GM21825 (cell line): ENCODE results near the gene DAZAP1.
"Not testable (repeated sequence)": the region's sequence is repeated elsewhere in the genome, so short reads cannot be mapped to it uniquely, and the experiment has no call there.

ENCODE experiments used
- ATAC-seq: cut with Tn5 transposase; IDR thresholded peaks from one replicate; pipeline ENCODE4 v1.9.1; 2021; ENCODE audit warnings: mild to moderate bottlenecking, moderate library complexity; ENCODE audit not compliant: unreplicated experiment

DAZAP1 gene

GRCh38 chr19:1439525-1440417 lies 32.4 kb downstream of the DAZAP1 start:
- ATAC-seq: not testable (repeated sequence)

GRCh38 chr19:1440418-1440801 lies 33.0 kb downstream of the DAZAP1 start:
- no peak for ATAC-seq

GRCh38 chr19:1441022-1441426 lies 33.6 kb downstream of the DAZAP1 start:
- ATAC-seq: no peak

DNA sequence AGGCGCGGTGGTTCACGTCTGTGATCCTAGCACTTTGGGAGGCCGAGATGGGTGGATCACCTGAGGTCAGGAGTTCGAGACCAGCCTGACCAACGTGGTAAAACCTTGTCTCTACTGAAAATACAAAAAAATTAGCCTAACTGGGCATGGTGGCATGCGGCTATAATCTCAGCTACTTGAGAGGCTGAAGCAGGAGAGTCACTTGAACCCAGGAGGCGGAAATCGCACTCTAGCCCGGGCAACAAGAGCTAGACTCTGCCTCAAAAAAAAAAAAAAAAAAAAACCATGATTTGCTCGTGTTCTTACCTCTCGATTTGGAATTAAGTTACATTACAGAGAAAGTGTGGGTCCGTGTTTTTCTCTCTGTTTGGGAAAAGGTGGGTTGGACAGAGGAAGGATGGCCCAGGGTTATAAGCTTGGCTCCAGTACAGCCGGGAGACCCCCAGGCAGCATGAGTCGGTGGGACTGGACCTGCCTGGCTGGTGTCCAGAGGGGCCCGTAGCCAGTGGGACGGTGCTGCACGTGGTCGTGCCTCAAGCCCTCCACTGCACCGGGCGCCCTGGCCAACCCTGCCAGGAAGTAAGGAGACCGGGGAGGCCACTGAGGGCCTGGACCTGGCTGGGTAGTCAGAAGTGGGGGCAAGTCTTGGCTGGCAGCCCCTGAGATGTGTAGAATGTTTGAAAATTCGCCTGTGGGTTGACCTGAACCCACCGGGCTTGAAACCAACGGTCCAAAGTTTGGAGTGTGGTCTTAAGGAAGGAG lies 34.5 kb downstream of the DAZAP1 start:
- ATAC-seq: no peak

DNA sequence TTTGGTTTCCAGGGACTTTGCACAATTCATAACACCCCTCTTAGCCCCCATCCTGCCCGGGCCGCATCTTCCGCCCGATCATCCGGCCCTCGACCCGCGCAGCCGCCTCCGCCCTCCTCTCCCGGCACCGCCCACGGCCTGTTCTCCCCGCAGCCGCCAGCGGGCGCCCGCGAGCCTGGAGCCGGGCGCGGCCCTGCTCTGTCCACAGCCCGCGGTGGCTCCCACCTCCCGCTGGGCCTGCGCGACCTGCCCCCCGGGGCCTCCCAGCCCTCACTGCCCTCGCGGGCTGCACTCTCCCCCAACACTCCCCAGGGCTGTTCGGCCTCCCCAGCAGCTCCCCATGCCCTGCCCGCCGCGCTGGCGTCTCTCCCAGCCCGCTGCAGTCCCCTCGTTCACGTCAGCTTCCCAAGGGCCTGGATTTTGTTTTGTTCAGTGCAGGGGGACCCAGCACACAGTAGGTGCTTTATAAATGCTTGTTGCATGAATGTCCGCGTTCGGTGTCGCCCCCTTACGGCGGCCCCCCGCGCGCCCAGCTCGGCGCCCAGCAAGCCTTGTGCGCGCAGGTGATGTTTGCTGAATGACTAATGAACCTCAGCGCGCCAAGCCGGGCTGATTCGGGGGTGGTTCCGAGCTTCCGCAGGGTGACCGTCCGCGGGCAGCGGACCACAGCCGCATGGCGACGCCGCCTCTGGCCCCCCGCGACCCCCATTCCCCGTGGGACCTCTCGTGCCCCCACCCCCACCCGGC lies 38.0 kb downstream of the DAZAP1 start:
- peak; percentile 73 for ATAC-seq

- ATAC-seq: no peak
Observed at GRCh38 chr19:1445932-1446712, 38.7 kb downstream of the DAZAP1 start.

DNA sequence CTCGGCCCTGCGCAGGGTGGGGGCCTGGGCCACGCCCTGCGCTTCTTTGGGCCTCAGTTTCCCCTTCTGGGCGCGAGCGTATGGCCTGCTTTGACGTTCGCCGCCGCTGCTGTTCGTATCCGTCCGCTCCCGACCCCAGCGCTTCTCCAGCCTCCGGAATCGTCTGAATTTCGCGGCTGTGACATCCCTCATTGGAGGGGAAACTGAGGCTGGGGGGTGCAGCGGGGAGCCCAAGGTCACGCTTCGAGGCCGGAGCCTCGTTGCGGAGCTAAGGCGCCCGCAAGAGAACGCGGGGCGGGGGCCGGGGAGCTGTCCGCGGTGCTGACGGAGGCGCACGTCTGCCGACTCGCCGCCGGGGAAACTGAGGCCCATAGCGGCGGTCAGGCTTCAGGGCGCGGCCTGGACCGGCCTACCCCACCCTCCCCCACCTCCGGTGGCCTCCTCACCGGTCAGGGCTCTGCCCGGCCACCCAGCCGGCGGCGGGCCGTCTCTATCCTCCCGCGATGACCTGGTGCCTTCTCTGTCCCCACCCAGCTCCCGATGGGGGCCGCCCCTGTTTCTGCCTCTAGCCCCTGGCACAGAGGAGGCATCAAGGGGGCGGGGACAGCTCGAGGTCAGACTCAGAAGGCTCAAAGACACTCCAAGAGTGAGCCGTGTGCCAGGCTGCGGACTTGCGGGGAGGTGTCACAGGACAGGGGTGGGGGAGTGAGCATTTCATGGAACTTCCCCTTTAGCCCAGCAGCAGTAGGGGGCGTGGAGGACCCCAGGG lies 39.5 kb downstream of the DAZAP1 start:
- no peak for ATAC-seq

DNA sequence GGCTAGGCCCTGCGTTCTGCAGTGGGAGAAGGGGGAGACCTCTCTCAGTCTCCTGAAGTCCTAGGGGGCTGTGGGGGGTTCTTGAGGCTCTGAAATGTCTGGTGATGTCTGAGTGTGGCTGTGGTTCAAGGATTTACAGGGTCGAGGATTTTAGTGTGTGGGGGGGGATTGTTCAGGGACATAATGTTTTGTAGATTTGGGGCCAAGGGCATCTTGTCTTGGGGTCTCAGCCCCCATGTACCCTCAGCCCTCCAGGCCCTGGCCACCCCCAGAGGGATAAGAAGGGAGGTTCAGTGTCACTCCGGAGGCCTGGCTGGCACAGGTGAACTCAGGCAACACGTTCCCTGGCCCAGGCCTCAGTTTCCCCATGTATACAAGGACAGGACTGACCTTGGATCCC lies 40.1 kb downstream of the DAZAP1 start:
- no peak for ATAC-seq

GRCh38 chr19:1447944-1448343 lies 40.6 kb downstream of the DAZAP1 start:
- no peak for ATAC-seq

DNA sequence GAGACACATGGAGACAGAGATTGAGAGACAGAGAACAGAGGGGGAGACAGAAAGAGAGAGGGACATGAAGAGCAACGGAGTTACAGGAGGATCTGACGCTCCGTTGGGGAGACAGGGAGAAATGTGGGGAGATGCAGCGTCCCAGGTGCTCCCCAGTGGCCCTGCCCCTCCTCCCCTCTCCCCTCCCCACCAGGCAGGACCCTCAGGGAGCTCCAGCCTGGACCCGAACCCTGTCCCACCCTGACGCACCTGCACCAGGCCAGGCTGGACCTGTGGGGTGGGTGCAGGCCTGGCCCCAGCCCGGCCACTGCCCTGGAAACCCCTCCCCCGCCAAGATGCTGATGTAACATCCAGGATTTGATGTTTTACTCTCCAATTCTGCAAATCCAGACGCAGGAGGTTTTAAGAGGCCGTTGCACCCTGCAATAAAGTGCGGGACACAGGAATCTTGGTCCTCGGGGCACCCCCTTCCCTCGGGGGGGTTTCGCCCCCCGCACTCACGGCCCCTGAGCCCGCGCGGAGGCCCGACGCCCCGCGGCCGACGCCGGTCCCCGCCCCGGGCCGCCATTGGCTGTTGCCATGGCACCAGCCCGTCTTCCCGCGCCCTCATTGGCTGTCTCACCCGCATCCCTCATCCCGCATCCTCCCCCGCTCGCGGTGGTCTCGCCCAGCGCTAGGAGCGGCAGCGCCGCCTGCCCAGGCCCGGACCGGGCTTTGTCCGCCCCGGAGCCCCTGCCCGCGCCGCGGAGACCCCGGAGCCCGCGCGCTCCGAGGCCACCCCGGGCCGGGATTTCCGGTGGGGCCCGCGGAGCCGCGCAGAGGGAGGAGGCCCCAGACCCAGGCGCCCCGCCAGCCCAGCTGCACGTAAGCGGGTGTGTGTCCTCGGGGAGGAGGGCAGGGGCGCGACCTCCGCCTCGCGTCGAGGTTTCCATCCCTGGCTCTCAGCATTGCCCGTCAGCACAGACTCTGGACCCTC lies 42.4 kb downstream of the DAZAP1 start, which contains the start of gene APC2:
Gene APC2, plus strand, starts transcription at position 655 of the 976 bp plus-strand sequence. CDS start 2,881 bp downstream, outside the sequence.
- ATAC-seq: no peak

DNA sequence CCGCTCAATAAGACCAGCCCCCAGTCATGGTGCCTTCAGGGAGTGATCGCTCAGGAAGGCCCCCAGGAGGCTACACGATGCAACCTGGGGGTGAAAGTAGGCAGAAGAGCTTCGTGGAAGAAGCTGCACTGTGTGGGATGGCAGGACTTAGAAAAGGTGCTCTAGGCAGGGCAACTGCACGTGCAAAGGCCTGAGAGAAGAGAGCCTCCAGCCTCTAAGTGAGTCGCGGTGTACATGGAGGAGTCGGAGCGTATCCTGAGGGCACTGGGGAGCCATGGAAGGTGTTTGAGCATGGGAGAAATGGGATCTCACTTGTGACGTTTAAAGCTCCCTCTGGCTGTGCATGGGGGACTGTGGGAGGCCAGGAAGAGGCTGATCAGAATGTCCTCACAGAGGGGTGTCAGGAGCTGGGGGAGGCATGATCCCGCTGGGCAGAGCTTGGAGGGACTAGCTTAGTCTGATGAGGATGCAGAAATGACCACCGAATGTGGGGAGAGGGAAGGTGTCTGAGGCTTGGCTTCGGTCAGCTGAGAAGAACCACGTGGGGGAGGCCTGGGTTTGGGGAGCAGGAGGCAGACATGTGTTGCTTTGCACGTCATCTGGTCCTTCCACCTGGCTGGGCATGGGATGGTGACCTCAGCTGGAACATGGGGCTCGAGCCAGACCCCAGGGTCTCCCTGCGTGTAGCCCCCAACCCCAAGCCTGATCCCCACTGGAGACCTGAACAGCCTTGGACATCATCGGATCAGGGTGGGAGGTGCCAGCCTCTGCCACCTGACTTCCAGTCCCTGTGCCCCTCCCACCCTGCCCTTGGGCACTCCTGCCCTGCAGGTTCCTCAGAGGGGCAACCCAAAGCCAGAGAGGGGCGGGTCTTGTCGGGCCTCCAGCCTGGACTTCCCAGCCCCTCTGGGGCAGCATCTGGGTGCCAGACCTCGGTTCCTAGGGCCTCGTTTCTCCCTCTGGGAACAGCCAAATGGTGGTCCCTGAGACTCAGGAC lies 43.6 kb downstream of the DAZAP1 start:
- no peak for ATAC-seq

- ATAC-seq: no peak
Observed at GRCh38 chr19:1451916-1452801, 44.8 kb downstream of the DAZAP1 start.

DNA sequence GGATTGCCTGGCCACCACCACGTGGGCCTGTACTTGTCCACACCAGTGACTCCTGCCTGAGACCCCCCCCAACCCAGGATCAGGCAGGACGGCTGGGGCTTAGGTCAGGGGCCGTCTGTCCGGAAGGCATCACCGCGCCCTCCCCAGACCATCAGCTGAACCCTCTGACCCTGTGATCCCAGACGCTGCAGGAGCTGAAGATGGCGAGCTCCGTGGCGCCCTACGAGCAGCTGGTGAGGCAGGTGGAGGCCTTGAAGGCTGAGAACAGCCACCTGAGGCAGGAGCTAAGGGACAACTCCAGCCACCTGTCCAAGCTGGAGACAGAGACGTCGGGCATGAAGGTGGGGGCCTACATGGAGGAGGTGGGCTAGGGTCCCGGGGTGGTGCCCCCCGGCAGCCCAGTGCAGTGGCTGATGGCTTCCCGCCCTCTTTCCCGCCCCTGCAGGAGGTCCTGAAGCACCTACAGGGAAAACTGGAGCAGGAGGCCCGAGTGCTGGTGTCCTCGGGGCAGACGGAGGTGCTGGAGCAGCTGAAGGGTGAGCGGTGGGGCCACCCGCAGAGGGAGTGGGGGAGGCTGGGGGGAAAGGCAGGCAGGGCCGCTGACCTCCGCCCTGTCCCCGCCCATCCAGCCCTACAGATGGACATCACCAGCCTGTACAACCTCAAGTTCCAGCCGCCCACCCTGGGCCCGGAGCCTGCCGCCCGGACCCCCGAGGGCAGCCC lies 45.6 kb downstream of the DAZAP1 start:
- no peak for ATAC-seq

DNA sequence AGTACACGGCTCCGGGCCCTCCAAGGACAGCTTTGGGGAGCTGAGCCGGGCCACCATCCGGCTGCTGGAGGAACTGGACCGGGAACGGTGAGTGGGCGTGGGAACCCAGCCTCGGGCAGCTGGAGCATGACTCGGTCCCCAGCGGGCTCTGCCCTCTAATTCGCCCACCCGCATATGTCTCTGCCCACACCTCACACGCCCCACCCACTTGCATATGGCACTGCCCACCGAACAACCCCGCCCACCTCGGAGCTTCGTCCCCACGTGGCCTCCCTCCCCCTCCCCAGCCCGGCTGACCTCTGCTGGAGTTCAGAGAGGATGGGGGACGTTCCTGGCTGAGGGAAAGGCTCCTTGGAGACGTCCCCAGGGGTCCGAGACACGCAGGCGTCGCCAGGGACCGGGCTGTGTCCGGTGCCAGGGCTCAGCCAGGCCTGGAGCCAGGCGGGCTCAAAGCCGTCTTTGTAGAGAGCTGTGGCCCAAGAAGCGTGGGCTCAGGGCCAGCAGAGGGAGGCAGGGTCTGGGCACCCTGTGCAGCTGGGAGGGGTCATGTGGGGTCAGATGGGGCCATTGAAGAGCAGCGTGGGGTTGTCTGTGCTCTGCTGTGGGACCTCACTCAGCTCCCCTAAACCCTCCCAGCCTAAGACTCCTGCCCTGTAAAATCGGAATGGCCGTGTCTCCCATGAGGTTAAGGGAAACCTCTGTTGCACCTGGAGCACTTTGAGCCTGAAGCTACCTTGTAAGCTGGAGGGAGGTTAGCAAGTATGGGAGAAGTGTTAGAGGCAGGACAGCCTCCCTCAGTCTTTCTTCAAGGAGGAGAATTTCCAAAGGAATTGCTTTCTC lies 46.4 kb downstream of the DAZAP1 start:
- ATAC-seq: no peak

GRCh38 chr19:1455002-1455335 lies 47.6 kb downstream of the DAZAP1 start:
- no peak for ATAC-seq
